T-helper 2 cell treated with Interferon-gamma antibody and Interleukin-4, amounts not matched to agents 100 ng/mL and 5 ng/mL, for 36 hours (primary cell): Measurements from ENCODE around the gene PEPD. TPM values are rescaled to one million over a fixed set of nuclear protein-coding genes. Genes with fewer than 3 reads are reported as not detected.

Experiments
- intact Hi-C: fragments of 100-400 bp; cut with micrococcal nuclease; formaldehyde crosslinking; loops from one replicate; pipeline ENCODE4 v1.15.1; 2023
- total RNA-seq: library from RNA; stranded (reverse); gene quantifications from 2 replicates; pipeline ENCODE4 v1.2.3, GENCODE V29; 2022

Gene PEPD
- total RNA-seq, 1 donor from 2014 or later = 24.4 TPM

GRCh38 chr19:33440682-33441081, 80.9 kb downstream of the PEPD start:
- intact Hi-C loops = no loop called here

- intact Hi-C loops = no loop called here
These were observed 81.3 kb downstream of the PEPD start for GRCh38 chr19:33440241-33440640.

GRCh38 chr19:33438987-33439781, 82.4 kb downstream of the PEPD start:
- intact Hi-C loops = no loop called here

- intact Hi-C loops = no loop called here
These were observed 83.5 kb downstream of the PEPD start for GRCh38 chr19:33437821-33438671.

- intact Hi-C loops = no loop called here
These were observed 84.2 kb downstream of the PEPD start for GRCh38 chr19:33437393-33437820.

GRCh38 chr19:33436360-33437345, 84.9 kb downstream of the PEPD start:
- intact Hi-C loops = no loop called here

- intact Hi-C loops = no loop called here
These were observed 85.8 kb downstream of the PEPD start for GRCh38 chr19:33435706-33436359.

GRCh38 chr19:33434886-33435705, 86.5 kb downstream of the PEPD start:
- intact Hi-C loops = no loop called here

- intact Hi-C loops = no loop called here
These were observed 87.3 kb downstream of the PEPD start for GRCh38 chr19:33434069-33434885.

GRCh38 chr19:33432446-33433170, 89.0 kb downstream of the PEPD start:
- intact Hi-C loops = no loop called here

GRCh38 chr19:33432015-33432414, 89.6 kb downstream of the PEPD start:
- intact Hi-C loops = no loop called here

GRCh38 chr19:33430674-33431277, 90.8 kb downstream of the PEPD start:
- intact Hi-C loops = loop anchor here (1.0 kb wide), 1 partner anchor 341 kb away; no protein-coding TSS in a partner anchor

- intact Hi-C loops = loop anchor here (1.0 kb wide), 1 partner anchor 341 kb away; no protein-coding TSS in a partner anchor
These were observed 91.5 kb downstream of the PEPD start for GRCh38 chr19:33429891-33430673.

GRCh38 chr19:33428627-33429125, 92.9 kb downstream of the PEPD start:
- intact Hi-C loops = no loop called here

- intact Hi-C loops = no loop called here
These were observed 93.6 kb downstream of the PEPD start for GRCh38 chr19:33427801-33428626.
